CD4-positive, alpha-beta T cell treated with Interleukin-2 at 100 ng/mL for 4 hours (primary cell): Measurements from ENCODE around the gene MRPL42.

Experiments used
- DNase-seq: peaks from one replicate; pipeline ENCODE4 v3.0.0-alpha.2; 2020; ENCODE audit warnings: low spot score

MRPL42 gene

GRCh38 chr12:93500201-93500600, 32.9 kb downstream of the MRPL42 start:
- DNase-seq: no peak

DNA sequence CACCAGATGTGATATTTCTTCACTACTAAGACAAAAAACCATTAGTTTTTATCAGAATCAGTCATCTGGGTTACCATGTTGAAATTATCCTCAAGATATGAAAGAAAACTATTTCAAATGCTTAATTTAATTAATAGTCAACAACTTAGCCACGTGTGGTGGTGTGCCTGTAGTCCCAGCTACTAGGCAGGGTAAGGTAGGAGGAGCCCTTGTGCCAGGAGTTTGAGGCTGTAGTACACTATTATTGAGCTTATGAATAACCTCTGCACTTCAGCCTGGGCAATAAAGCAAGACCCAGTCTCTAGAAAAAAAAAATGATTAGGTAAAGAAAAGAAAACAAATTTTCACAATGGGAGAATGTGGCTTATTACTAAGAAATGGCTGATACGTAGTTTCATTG, 33.4 kb downstream of the MRPL42 start:
- no peak for DNase-seq

DNA sequence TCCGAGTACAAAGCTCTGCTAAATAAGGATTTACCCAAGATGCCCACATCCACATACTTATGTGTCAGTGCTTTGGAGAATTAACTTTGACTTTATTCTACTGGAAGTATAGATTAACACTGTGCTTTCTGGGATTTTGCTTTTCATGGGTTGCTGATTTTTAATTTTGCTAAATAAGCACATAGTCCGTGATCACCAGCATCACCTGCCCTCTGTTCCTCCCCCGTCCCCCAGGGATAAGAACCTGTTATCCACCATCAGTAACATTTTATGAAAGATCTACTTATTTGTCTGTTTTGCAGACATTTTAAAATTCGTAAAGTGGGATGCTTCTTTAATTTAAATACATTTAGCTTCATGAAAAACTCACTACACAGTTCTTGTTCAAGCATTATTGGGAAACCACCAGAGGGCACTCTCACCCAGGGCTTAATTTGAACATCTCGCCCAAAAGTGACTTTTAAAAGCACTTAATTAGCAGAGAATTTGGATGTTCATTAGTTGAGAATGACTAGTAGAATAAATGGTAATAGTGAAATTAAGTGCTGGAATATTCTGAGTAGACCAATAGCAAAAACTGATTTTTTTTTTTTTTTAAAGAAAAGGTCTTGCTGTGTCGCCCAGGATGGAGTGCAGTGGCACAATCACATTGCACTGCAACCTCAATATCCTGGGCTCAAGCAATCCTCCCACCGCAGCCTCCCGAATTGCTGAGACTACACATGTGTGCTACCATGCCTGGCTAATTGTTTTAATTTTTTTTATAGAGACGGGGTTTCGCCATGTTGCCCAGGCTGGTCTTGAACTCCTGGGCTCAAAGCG, 35.7 kb downstream of the MRPL42 start:
- peak; percentile 76 for DNase-seq

- DNase-seq: no peak
Observed at GRCh38 chr12:93507165-93507564, 39.9 kb downstream of the MRPL42 start.

GRCh38 chr12:93509506-93509905, 42.2 kb downstream of the MRPL42 start:
- no peak for DNase-seq

GRCh38 chr12:93514853-93515252, 47.5 kb downstream of the MRPL42 start:
- DNase-seq: no peak

- no peak for DNase-seq
Observed at GRCh38 chr12:93518725-93519124, 51.4 kb downstream of the MRPL42 start.

GRCh38 chr12:93519859-93520258, 52.5 kb downstream of the MRPL42 start:
- no peak for DNase-seq

DNA sequence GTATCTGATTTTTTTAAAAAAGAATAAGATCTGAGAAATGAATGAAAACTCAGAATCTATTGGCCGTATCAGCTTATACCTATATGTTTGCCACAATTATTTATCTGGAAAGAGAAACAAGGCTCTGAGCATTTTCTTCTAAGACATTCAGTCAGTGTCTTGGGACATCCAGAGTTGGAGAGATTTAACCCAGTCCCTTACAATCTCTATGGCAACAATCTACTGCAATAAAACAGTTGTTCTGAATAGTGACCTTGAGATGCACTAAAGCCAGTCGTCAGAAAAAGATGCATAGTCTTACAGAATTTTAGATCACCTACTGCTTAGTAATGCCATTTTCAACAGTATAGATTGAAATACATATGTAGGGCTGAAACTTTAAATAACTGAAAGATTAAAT, 53.1 kb downstream of the MRPL42 start:
- DNase-seq: no peak

DNA sequence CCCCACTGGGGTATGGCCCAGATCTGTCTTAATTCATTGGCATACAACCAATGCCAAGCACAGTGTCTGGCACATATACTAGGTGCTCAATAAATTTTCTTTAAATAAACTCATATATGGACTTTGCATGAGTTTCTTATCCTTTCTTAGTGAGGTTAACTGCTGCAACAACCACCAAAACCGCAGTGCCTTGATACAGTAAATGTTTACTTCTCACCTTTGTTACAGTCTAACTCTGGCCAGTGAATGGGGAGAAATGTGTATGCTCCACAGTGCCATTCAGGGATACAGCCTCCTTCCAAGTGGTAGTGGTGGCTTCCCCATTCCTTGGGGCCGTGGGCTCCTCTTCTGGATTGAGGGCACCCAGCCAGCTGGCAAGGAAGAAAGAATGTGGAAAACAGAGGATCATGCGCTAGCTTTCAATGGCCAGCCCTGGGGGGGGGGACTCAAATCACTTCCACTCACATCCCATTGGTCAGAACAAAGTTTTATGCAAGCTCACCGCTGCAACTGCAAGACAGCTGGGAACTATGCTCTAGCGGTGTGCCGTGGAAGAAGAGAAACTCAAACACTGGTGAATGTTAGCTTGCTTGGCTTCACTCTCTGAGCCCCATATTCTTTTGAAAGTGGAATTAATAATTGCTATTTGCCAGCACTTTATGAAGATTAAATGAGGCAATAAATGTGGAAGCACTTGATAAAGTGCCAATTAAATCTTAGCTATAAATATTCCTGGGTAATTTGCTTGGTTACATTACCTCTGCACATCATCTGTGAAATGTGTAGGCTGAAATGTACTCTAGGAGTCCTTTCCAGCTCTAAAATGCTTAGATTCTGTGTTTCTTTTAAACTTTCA, 54.1 kb downstream of the MRPL42 start:
- no peak for DNase-seq

DNA sequence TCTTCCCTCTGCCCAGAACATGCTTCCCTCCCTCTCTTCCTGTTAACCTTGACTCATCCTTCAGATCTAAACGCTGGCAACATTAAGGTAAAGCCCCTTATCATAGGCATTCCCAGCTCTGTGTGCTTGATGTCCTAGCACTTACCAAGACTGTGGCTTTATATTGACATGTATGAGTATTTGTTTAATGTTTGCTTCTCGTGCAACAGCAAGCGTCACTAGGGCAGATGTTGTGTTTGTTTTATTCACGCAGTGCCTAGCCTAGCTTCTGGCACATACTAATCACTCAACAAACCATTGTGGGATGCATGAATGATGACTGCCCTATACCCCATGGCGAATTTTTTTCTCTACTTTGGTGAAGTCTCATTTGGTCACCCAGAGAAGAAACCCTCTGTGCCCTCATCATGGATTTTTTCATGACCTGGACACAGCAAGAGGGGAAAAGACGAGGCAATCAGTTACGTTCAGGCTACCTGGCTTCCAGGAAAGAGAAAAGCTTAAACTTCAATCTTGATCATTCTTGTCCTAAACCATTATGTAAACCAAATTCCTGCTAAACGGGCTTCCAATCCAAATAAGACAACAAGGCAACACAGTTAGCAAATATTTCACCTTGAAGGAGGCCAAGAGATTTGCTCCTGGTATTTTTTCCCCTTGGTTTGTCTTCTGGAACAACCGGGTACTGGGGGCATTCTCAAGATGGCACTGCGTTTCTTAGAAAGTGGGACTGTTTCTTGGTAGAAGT, 57.2 kb downstream of the MRPL42 start:
- DNase-seq: no peak

DNA sequence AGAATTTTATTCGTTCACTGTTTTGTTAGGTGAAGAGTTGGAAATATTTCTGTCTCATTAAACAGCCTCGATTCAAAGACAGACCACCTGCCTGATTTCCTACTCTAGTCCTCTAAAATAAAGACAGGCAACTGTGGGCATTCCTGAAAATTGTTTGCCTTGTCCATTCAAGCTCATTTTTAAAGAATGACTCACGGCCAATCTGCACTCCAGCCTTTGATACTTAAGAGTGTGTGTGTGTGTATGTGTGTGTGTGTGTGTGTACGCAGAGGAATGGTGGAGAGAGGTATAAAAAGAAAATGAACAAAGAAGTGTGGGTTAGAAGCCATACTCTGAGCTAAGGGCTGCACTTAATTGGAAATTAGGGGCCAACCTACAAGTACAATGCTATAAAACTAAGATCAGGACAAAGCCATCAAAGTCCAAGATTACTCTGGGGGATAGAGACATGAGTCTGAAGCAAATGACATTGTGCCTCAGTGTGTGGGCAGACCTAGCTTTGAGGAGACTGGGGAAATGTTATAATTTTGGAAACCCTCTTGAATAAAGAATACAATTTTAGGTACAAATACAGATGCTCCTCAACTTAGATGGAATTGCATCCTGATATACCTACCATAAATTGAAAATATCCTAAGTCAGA, 59.6 kb downstream of the MRPL42 start:
- no peak for DNase-seq

DNA sequence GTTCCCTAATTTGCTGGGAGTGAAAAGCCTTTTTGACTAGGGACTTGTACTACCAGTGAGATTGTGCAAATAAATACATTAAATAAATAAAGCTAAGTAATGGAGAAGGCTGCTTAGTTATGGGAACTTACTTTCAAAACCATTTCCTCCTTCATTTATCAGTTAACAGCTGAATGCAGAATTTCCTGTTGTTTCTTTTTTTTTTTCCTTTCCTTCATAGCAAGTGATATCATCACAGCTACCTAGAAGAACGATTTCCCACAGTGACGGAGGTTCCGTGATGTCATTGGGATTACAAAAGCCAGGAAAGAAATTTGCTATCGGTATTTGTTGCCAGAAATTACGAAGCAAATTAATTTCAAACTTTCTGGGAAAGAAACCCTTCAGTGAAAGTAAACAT, 63.0 kb downstream of the MRPL42 start:
- no peak for DNase-seq

GRCh38 chr12:93533310-93533709, 66.0 kb downstream of the MRPL42 start:
- no peak for DNase-seq

DNA sequence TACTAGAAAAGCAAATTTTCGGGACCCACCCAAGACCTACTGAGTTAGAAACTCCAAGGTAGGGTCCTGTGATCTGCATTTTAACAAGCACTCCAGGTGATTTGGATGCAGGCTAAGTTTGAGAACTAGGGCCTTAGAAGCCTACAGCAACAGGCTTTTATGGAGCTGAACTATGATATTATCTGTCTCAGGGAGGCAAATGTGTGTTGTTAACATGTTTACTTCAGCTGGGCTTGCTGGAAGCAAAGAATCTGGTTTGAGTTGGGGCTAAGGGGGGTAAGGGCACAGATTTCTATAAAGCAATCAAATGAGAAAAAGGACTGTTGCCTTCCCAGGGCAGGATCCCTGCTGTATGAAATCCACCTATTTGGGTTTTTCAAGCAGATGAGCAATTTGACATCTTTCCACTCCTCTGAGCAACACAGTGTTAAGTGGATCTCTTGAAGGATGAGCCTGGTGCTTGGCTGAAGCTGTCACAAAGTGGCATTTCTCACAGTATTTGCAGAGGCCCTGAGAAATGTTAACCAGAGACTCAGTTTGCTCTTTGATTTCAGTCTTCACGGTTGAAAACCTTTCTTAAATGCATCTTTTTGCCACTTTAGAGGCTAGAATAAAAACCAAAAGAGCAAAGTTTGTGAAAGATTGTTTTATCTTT, 68.9 kb downstream of the MRPL42 start:
- no peak for DNase-seq

DNA sequence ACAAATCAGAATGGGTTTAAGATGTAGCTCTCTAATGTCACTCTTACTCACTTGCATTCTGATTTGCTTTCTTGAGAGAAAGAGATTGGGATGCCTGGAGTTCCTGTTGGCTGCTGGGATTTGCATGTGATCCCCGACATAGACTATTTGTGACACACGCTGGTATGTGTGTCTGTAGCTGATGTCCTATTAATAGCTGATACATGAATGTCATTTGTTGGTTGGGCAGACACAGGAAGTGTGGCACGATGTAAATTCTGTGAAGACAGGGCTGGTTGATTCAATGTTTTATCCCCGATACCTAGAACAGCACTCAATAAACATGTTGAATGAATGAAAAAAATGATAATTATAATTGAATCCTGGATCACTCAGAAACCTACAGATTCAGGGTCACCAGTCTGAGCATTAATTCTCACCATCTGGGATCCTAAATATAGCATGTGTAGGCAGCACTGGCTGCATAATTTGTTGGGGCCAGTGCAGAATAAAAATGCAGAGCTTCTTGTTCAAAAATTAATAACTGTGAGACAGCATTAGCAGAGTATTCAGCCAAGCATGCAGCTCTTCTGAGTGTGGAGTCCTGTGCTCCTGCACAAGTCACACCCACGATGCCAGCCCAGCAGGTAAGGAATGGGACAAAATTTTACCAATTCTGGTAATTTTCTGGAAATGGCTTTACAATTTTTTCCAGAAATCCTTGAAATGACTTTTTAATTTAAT, 69.6 kb downstream of the MRPL42 start:
- DNase-seq: peak; percentile 9

- DNase-seq: no peak
Observed at GRCh38 chr12:93537769-93538168, 70.5 kb downstream of the MRPL42 start.

- DNase-seq: no peak
Observed at GRCh38 chr12:93539821-93540220, 72.5 kb downstream of the MRPL42 start.

- no peak for DNase-seq
Observed at GRCh38 chr12:93540466-93540865, 73.2 kb downstream of the MRPL42 start.

- no peak for DNase-seq
Observed at GRCh38 chr12:93541578-93542225, 74.4 kb downstream of the MRPL42 start.
